Thymus (tissue), 11 donors: ENCODE results near the gene ARHGAP10. TPM values are rescaled to one million over a fixed set of nuclear protein-coding genes. Genes with fewer than 3 reads are reported as not detected.

ENCODE experiments used
- DNase-seq, 9 donors: peaks; one replicate each; pipeline ENCODE4 v3.0.0-alpha.2; 2013; ENCODE audit warnings: low spot score in 9 of 9, low read depth in 6 of 9, missing footprints in 1 of 9
- H3K27ac ChIP-seq, 2 donors: one replicate each; pipeline ENCODE4 v1.5.1; 2013; ENCODE audit warnings: control low read depth in 1 of 2, low read depth in 1 of 2, low read length in 1 of 2, mild to moderate bottlenecking in 1 of 2, moderate library complexity in 1 of 2
- H3K27me3 ChIP-seq, 2 donors: one replicate each; pipeline ENCODE4 v1.5.1; 2013; ENCODE audit warnings: low read length in 1 of 2; ENCODE audit not compliant: control insufficient read depth in 2 of 2, insufficient read depth in 1 of 2
- H3K36me3 ChIP-seq, 2 donors: one replicate each; pipeline ENCODE4 v1.5.1; 2013; ENCODE audit warnings: low read length in 1 of 2, mild to moderate bottlenecking in 1 of 2, moderate library complexity in 1 of 2; ENCODE audit not compliant: control insufficient read depth in 2 of 2, insufficient read depth in 2 of 2
- H3K4me1 ChIP-seq, 2 donors: one replicate each; pipeline ENCODE4 v1.5.1; 2013; ENCODE audit warnings: low read length in 2 of 2; ENCODE audit not compliant: control insufficient read depth in 2 of 2, insufficient read depth in 2 of 2
- H3K4me3 ChIP-seq, 2 donors: one replicate each; pipeline ENCODE4 v1.5.1; 2013; ENCODE audit warnings: low read length in 2 of 2, control low read depth in 1 of 2, mild to moderate bottlenecking in 1 of 2
- H3K9me3 ChIP-seq, 2 donors: one replicate each; pipeline ENCODE4 v1.5.1; 2013; ENCODE audit warnings: low read length in 1 of 2, mild to moderate bottlenecking in 1 of 2; ENCODE audit not compliant: control insufficient read depth in 2 of 2, insufficient read depth in 1 of 2
- WGBS: extraction: QIAGEN DNeasy Blood & Tissue Kit; methylation state at CpG from one replicate; pipeline ENCODE4 v1.1.7; 2013; 5-methylcytosine and 5-hydroxymethylcytosine counted together
- polyA plus RNA-seq: library from polyadenylated mRNA; stranded (reverse); fragments of 200-250 nt; gene quantifications from one replicate; pipeline ENCODE4 v1.2.3, GENCODE V29; 2013
- total RNA-seq: library from RNA; stranded (reverse); fragments of 120-200 nt; gene quantifications from one replicate; pipeline ENCODE4 v1.2.4, GENCODE V29; 2013
- donor health status: healthy.

The ARHGAP10 gene
- total and polyA plus RNA-seq, 2 donors: 11.8 to 13.4 TPM

DNA sequence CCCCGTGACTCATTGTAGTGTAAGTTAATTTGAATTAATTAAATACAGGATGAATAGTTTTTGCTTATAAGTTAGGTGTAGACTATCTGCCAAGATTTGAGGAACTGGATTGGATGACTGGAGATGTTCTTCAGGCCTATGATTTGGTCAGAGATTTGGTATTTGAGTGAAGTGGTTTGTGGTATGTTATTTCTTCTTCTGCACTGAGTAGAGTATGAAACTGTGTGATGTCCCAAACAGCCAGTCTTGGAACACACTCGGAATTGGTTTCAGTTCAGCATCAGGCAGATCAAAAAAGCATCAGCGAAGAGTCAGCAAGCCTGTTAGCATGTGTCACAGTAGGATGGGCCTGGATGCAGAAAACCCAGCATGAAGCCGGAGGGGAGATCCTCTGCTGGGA lies 294.1 kb downstream of the ARHGAP10 start:
- H3K27me3 ChIP-seq: no peaks in the 10 kb centered on the region
- H3K4me3 ChIP-seq: no peak overlapping the region
- WGBS: 95% methylated on average over 4 of the region's 4 CpGs
- H3K4me1 ChIP-seq: no peaks in the 10 kb centered on the region
- no peaks in the 10 kb centered on the region for H3K36me3 ChIP-seq
- no peak for DNase-seq
- no peaks in the 10 kb centered on the region for H3K9me3 ChIP-seq
- no peak overlapping the region for H3K27ac ChIP-seq

DNA sequence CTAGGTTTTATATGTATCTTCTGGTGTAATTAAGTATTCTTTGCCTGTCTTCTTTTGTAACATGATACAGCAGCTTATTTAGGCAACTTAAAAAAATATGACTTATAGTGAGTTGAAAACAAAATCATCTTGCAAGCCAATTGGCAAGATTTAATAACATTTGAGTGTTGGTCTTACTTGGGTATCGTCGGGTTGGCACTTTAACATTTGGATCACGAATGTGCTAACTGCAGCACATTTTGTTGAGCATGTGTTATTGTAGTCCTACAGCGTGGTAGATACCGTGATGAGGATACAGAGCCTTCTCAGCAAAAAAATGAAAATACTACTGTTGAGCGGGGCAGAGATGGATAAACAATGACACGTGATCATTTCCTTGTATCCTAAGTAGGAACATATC lies 295.3 kb downstream of the ARHGAP10 start:
- no peak for DNase-seq

DNA sequence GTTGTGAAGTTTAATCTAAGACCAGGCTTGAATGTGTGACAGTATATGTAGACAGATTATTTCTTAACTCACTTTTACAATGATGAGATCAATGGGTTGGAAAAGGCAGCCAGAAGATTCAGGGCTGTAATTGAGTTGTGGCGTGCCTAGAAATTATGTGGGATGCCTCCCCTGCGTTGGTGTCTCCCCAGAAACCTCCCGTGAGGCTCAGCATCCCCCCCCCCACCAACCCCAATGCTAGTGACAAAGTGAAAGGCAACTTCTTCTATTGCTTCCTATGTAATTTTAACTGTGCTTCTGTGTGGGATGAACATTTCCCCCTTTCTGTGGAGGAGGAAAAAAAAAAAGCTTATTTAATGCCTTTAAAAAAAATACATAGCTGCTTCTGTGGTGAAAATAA lies 297.9 kb downstream of the ARHGAP10 start:
- no peak for DNase-seq
- H3K4me1 ChIP-seq: no peaks in the 10 kb centered on the region
- H3K9me3 ChIP-seq: no peaks in the 10 kb centered on the region
- H3K27ac ChIP-seq: no peak overlapping the region
- no peaks in the 10 kb centered on the region for H3K36me3 ChIP-seq
- H3K27me3 ChIP-seq: no peaks in the 10 kb centered on the region
- no peak overlapping the region for H3K4me3 ChIP-seq
- 75% methylated on average over 3 of the region's 3 CpGs for WGBS

More for the DNA sequence above, 295.3 kb downstream of the ARHGAP10 start:
- H3K27me3 ChIP-seq: no peaks in the 10 kb centered on the region
- no peaks in the 10 kb centered on the region for H3K4me1 ChIP-seq
- no peak overlapping the region for H3K27ac ChIP-seq
- WGBS: 98% methylated on average over 7 of the region's 7 CpGs
- H3K36me3 ChIP-seq: no peaks in the 10 kb centered on the region
- no peak overlapping the region for H3K4me3 ChIP-seq
- H3K9me3 ChIP-seq: no peaks in the 10 kb centered on the region

DNA sequence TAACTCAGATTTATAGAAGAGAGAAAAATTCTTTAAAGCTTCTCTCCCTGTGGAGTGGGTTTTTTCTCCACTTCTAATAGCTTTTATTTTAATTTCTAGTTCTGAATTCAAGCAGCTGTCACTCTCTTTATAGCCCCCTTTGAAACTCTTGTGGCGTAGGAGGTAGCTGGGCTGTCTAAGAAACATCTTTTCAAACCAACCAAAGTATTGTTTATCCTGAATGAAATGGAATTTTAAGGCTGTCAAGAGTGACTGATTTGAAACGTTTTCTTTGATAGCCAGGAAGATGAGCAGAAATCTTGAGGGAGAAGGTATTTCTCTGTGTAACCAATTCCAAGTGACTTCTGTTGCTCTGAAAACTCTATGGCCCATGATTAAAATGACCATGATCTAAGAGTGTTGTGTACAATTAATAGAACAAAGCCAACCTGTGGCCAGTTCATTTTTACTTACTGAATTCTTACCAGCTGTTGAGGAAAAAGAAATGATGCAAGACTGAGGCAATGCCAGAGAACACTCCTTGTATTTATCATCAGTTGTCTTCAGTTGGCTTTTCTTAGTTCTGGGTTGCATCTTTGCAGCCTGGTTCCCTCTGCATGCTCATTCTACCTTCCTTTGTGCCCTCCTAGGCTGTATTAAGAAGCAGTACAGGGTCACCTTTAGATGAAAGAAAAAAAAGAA lies 298.4 kb downstream of the ARHGAP10 start:
- Histone ChIP-seq H3K27ac (no peak overlapping the region), H3K4me3 (no peak overlapping the region), H3K4me1 (no peaks in the 10 kb centered on the region), H3K27me3 (no peaks in the 10 kb centered on the region), H3K36me3 (no peaks in the 10 kb centered on the region), H3K9me3 (no peaks in the 10 kb centered on the region)
- DNase-seq: no peak
- WGBS: 93% methylated on average over 2 of the region's 2 CpGs

DNA sequence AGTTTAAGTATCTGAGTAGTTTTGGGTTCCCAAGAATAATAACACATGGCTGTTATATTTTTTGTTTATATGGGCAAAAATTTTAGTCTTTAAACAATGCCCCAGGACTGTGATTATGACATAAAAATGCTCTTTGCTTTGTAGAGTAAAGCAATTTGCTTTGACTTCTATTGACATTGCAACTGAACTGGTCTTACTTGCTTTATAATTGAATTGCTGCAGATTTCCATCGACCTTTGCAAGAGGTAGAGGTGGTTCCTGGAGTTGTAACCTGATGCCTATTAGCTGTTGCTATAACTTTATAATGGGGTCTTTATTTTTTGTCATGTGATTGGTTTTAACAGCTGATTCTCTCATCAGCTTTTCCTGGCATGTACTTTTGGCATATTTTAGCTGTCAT lies 302.9 kb downstream of the ARHGAP10 start:
- H3K4me3 ChIP-seq: no peak overlapping the region
- DNase-seq: no peak
- no peak overlapping the region for H3K27ac ChIP-seq
- H3K36me3 ChIP-seq: no peaks in the 10 kb centered on the region
- no peaks in the 10 kb centered on the region for H3K4me1 ChIP-seq
- no peaks in the 10 kb centered on the region for H3K9me3 ChIP-seq
- 77% methylated on average over 1 of the region's 1 CpG for WGBS
- H3K27me3 ChIP-seq: no peaks in the 10 kb centered on the region

DNA sequence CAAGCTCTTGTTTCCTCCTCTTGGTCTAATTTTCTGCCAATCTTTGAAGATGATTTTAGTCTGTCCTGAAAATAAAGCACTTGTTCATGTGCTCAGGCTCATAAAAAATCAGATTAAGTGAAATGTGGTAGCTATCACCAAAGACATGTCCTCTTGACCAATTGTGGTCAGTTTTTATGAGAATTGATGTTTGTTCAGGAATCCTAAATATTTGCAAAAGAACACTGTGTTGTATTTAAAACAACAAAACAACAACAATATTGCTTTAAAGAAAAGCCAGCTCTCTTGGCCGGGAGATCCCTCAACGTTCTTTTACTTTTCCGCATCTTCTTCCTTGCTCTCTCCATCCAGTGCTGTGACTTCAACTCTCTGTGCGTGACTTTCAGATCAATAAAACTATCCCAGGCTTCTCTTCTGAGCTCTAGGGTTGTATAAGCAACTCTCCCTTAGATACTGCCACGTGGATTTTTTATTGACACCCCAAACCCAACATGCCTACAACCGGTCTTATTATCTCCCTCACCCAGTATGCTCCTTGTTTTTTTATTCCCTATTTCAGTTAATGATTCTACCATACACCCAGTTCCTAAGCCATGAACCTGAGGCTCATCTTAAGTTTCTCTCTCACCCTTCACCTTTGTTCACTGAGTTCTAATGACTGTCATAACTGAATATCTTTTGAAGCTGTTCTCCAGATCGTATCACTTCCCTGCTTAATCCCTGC lies 309.9 kb downstream of the ARHGAP10 start:
- Histone ChIP-seq H3K36me3 (peaks cover 0 to 3% of the 10 kb centered on the region in 2 donors), H3K27me3 (no peaks in the 10 kb centered on the region), H3K4me1 (no peaks in the 10 kb centered on the region), H3K9me3 (no peaks in the 10 kb centered on the region), H3K27ac (no peak overlapping the region), H3K4me3 (no peak overlapping the region)
- WGBS: 98% methylated on average over 7 of the region's 7 CpGs
- no peak for DNase-seq

DNA sequence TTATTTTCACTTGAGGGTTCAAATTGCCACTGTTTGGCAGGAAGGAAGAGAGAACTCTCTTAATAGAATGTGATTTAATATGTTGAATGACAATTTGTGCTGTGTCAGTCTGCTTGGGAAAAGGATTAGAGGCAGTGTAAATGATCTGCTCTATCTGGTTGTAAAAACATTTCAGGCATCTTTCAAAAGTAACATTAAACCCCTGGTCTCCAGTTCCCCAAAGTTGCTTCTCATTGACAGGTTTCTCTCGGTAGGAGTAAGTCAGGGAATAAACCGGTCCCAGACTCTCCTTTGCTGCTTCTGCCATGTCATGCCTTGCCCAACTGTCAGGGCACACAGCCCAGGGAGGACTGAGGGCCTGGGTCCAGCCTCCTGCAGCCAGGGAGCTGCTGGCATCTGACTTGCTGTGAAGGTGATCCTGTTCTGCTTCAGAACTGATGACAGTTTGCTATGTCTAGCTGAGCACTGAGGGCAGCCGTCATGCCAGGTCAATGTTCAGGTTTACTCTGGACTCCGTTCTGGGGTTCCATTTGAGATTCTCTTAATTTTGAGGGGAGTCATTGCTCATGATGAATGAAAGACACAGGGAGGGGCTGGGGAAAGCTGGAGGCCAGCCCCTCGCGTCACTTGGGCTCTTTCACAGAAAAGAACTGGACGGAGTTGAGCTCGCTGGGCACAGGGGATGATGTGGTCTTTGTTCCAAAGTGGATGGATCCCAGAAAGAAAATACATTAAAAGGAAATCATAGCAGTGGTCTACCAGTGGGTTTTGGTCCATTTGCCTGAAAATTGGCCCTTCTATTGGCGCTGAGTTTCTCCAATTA lies 312.4 kb downstream of the ARHGAP10 start:
- no peak overlapping the region for H3K4me3 ChIP-seq
- H3K4me1 ChIP-seq: no peaks in the 10 kb centered on the region
- H3K27me3 ChIP-seq: no peaks in the 10 kb centered on the region
- WGBS: 94% methylated on average over 9 of the region's 9 CpGs
- DNase-seq: no peak
- H3K9me3 ChIP-seq: no peaks in the 10 kb centered on the region
- peaks cover 0 to 7% of the 10 kb centered on the region in 2 donors for H3K36me3 ChIP-seq
- no peak overlapping the region for H3K27ac ChIP-seq

DNA sequence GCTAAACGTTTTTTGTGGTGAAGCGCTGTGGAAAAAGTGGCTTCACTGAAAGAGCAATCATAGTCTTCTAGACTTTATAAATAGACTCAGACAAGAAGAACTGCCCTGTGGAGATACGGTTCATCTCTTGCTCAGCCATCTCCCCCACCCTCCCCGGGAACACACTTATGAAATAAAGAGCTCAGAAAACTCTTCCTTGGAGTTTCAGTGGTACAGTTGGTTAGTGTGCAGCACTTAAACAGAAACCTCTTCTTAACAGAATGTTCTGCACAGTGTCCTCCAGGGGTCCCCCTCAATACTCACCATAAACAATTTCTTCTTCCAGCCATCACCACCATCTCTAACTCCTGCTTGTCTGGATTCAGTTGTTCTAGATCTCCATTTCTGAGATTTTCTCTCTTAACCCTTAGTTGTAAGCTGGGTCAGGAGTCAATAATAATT lies 313.0 kb downstream of the ARHGAP10 start:
- H3K27ac ChIP-seq: no peak overlapping the region
- H3K4me3 ChIP-seq: no peak overlapping the region
- H3K27me3 ChIP-seq: no peaks in the 10 kb centered on the region
- no peak for DNase-seq
- WGBS: 89% methylated on average over 4 of the region's 4 CpGs
- peaks cover 0 to 7% of the 10 kb centered on the region in 2 donors for H3K36me3 ChIP-seq
- H3K9me3 ChIP-seq: no peaks in the 10 kb centered on the region
- no peaks in the 10 kb centered on the region for H3K4me1 ChIP-seq

DNA sequence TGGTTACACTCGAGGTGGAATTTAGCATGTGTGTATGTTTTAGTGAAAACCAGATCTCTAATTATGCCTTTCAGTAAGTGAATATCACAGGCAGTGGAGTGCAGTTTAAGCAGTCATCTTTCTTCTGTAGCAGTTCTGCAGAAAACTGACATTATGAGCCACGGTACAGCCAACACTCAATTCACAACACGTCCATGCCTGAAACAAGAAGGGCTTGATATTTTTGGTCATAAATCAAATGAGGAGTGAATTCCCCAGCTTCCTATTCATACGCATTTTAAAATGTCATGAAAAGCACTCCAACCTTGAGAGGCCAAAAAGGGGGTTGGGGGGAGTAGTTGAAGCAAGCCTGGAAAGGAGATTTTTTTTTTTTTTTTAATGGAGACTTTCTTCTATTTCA lies 316.7 kb downstream of the ARHGAP10 start:
- no peak overlapping the region for H3K4me3 ChIP-seq
- H3K9me3 ChIP-seq: no peaks in the 10 kb centered on the region
- H3K36me3 ChIP-seq: peaks cover 0 to 7% of the 10 kb centered on the region in 2 donors
- peaks cover 0 to 8% of the 10 kb centered on the region in 2 donors for H3K4me1 ChIP-seq
- H3K27me3 ChIP-seq: no peaks in the 10 kb centered on the region
- 84% methylated on average over 4 of the region's 4 CpGs for WGBS
- no peak overlapping the region for H3K27ac ChIP-seq
- DNase-seq: no peak
